ENCODE data around the gene NRXN3.

NRXN3 gene

DNA sequence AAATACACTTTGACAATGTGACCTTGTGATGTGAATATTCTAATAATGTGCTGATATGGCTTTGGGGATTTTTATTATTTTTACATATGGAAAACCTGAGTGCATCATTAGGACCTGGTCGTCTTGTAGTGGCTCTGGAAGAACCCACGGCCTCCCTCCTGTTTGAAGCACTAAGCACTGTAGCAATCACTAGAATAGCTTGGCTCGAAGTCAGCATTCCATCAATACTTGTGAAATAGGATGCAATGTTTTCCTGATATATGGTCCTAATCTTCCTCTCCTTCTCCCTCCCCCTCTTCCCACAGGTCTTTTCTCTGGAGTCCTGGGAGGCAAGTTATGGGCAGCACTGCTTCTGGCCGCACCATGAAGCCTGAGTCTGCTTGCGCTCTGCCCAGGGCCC lies 71.9 kb downstream of the NRXN3 start:
- no peak for DNase-seq (ENCODE audit: low spot score)

DNA sequence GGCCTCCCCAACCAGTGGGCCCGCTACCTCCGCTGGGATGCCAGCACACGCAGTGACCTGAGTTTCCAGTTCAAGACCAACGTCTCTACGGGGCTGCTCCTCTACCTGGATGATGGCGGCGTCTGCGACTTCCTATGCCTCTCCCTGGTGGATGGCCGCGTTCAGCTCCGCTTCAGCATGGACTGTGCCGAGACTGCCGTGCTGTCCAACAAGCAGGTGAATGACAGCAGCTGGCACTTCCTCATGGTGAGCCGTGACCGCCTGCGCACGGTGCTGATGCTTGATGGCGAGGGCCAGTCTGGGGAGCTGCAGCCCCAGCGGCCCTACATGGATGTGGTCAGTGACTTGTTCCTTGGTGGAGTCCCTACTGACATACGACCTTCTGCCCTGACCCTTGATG lies 73.0 kb downstream of the NRXN3 start:
- no peak for DNase-seq (ENCODE audit: low spot score)

DNA sequence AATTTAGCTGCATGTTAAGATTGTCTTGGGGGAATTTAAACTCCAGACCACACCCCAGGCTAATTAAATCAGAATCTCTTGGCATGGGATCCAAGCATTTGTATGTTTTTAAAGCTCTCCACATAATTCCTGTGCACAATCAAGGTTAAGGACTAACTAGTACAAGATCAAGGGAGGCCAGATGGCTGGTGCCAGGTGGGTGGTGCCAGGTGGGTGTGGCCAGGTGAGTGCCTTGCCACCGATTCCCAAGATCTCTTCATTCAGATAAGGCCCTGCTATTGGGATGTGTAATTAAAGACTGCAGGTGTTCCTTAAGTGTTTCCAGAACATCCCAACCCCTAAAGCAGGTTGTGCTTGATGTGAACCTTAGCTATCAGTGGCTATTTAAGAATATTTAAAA lies 75.1 kb downstream of the NRXN3 start:
- DNase-seq (ENCODE audit: low spot score), result no peak

DNA sequence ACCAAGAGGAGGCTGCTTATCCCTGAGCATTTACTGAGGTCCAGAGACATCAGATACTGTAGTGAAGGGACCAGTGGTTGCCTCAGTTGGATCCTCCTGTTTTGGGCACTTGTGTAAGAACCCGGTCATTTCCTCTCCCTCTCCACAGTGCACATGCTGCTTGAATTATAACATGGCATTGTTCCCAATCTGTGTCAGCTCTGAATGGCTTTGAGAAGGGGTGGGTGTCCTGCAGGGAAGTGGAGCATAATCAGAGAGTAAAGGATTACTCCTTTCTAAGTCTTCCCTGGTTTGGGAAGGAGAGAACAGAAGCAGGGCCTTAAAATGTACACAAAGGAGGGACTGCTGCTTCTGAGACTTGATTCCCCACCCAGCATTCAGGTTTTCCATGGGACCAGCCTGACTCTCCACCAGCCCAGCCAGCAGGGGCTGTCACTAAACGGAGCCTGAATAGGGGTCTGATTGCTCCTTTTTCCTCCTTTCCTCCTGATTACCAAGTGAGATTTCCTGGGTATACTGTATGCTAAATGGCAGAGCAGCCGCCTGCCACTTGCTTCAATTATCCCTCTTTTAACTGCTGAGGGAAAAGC lies 78.4 kb downstream of the NRXN3 start:
- DNase-seq (ENCODE audit: low spot score), result no peak

- no peak for DNase-seq (ENCODE audit: low spot score)
Measured at GRCh38 chr14:78251308-78251707, 81.1 kb downstream of the NRXN3 start.

DNA sequence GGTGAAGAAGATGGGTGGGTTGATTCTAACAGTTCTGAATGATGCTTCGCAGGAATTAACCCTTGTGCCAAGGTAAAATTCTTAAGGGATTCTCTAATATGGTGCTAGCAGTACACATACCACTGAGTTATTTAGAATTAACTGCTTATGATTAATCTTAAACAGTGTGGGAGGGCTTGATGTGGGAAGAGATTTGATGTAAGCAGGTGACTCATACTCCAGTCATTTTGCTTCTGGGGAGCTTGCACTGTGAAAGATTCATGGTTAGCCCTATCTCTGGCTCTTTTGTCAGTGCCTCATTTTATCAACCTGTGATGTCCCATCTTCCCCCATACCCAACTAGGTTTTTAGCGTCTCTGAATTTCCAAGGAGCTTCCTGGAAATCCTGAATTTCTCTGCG lies 83.8 kb downstream of the NRXN3 start:
- DNase-seq (ENCODE audit: low spot score), result no peak

DNA sequence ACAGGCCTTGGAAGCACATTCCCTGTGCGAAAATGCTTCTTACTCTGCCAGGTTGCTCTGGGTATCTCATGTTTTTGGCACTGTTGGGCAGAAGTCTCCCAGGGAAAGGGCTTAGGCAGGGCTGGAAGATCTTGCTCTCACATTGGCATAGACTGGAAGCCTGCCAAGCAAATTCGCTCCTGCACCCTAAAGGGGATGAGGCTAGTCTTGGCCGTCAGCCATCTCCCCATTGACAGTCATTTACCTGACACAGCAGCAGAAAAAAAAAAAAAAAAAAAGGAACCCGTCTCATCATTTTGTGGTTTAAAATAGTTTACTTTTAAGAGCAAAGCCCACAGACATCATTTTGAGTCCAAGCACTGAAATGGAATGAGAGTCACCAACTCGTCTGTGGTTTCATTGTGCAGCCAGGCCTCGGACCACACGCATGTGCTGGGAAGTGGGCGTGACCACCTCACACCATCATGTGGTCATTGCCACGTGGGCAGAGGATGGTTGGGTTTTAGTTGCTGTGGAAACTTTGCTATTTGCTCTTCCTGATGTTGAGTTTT lies 84.8 kb downstream of the NRXN3 start:
- DNase-seq (ENCODE audit: low spot score), result no peak

- DNase-seq (ENCODE audit: low spot score), result no peak
Measured at GRCh38 chr14:78259831-78260230, 89.7 kb downstream of the NRXN3 start.

- DNase-seq (ENCODE audit: low spot score), result no peak
Measured at GRCh38 chr14:78278464-78279250, 108.5 kb downstream of the NRXN3 start.

- DNase-seq (ENCODE audit: low spot score), result no peak
Measured at GRCh38 chr14:78282437-78282836, 112.3 kb downstream of the NRXN3 start.

DNA sequence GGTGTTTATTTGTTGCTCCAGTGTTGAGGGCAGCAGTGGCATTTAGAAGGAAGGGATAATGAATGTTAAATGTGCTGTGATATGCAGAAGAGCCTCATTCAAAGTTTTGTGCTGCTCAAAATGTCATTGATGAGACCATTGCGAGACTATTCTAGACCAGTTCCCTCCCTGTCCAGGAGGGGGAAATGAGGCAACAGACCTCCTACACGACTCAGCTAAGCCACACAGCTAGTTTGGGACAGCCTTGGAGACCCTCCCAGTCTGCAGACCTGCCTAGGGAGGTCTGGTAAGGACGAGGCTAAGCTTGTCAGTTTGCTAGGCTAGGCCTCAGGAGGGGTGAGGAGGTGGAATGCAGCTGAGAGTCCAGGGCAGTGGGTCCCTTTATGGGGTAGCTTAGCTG lies 116.0 kb downstream of the NRXN3 start:
- no peak for DNase-seq (ENCODE audit: low spot score)

GRCh38 chr14:78292003-78292402 lies 121.8 kb downstream of the NRXN3 start:
- no peak for DNase-seq (ENCODE audit: low spot score)

DNA sequence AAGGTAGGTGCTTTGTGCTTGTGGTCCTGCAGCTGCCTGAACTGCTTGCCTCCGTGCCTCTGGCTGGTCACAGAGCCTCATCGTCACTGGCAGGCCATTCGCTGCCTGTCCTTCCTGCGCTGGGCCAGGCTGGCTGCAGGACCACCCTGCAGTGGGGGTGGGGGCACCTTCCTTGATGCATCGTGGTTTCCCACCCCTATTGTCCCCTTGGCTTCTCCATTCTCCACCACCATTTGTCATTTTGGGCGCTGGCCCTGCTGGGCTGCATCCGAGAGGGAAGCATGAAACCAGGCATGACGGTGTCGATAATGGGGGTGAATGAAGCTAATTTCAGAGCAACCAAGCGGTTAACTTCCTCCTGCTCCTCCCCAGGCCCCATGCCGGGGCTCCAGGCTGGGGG lies 127.7 kb downstream of the NRXN3 start:
- no peak for DNase-seq (ENCODE audit: low spot score)

GRCh38 chr14:78298298-78298697 lies 128.1 kb downstream of the NRXN3 start:
- DNase-seq (ENCODE audit: low spot score), result no peak

DNA sequence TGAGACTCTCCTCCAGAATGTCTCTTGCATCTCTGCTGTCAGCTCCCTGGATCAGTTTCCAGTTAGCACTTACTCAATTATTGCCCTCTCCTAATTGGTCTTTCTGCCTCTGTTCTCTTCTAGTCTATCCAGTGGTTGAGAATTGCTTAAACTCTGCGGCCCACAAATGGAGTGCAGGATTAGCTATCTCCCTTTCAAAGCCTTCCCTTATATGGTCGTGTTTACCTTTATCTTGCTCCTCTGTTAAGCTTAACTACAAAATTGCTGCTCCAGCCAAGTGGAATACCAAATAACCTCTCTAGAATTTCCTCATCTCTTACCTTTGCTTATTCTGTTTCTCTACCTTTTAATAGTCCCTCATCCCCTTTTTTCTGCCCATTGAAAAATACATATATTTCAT lies 132.7 kb downstream of the NRXN3 start:
- no peak for DNase-seq (ENCODE audit: low spot score)

DNA sequence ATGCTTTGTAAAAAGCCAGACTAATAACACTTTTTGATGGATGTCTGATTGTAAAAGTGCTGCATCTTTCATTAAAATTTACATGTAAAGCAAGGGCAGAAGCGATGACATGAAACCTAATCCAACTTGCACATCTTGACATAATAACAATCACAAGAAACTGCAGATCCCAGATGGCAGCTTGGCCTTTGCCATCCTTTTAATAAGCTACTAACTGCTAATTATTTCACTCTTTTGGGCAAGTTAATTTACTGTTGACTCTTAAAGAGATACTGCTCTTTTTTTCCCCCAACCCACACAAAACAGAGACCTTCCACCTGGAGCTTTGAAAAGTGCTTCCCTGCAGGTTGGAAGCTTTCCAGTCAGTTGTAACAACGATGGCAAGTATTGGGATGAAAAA lies 137.5 kb downstream of the NRXN3 start:
- no peak for DNase-seq (ENCODE audit: low spot score)

- DNase-seq (ENCODE audit: low spot score), result no peak
Measured at GRCh38 chr14:78308079-78308478, 137.9 kb downstream of the NRXN3 start.

- DNase-seq (ENCODE audit: low spot score), result no peak
Measured at GRCh38 chr14:78310272-78310671, 140.1 kb downstream of the NRXN3 start.

DNA sequence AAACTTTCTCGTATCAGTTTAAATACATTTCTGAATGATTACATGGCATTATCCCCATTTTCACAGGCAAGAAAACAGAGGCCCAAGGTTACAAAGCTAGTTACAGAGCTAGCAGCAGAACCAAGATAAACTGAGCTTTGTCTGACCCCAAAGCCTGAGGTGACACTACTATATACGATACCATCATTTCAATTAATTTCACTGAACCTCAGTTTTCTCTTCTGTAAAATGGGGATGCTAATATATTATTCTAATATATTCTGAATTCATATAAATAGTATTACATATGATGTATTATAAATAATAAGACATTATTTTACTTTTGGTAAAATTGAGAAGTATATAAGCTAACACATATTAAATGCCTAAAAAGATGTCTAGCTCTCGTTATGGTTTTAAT lies 143.3 kb downstream of the NRXN3 start:
- DNase-seq (ENCODE audit: low spot score), result no peak

GRCh38 chr14:78314484-78314883 lies 144.3 kb downstream of the NRXN3 start:
- DNase-seq (ENCODE audit: low spot score), result no peak

DNA sequence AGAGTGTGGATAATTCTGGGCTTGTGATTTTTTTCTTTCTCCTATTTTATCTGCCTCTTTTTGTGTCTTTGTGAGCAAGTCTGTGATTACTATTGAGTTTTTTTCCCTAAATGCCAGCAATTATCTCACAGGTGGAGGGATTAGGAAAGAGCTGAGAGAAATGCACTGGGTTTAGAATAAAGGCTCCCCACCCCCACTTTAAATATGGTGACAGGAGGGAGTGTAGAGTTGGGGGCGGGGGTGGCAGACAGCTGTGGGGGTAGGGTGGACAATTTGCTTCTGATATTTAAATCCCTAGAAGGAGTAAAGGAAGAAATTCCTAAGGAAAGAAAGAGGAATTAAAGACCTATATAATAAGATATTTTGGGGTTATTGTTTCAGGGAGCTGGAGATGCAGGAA lies 145.9 kb downstream of the NRXN3 start:
- no peak for DNase-seq (ENCODE audit: low spot score)

DNA sequence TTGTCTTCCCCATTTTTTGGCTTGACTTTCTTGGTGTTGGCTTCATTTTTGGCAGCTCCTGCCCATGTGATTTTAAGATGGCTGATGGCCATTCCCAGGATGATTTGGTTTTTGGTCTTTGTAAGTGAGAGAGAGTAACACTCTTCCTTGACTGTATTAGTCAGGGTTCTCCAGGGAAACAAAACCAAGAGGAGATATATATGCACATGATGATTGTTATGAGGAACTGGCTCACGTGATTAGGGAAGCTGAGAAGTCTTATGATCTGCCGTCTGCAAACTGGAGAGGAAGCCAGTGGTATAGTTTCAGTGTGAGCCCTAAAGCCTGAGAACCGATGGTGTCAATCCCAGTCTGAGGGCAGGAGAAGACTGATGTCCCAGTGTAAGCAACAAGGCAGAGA lies 146.6 kb downstream of the NRXN3 start:
- no peak for DNase-seq (ENCODE audit: low spot score)

DNA sequence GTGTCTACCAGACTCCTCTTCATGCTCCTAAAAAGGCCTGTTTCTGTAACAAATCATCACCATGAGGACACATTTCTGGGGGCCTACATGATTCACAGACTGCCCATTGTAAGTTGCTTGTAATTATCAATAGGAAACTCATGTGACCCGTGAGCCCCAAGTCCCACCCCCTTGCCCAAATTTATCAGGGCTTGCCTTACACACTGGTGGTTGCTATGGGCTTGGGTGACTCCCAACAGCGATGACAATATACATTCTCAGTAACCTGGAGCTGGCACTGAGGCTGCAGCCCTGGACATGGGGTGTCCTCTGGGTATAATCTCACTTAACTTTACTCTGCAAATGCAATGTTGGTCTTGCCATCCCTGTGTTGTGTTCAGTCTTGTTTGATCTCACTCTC lies 149.2 kb downstream of the NRXN3 start:
- DNase-seq (ENCODE audit: low spot score), result no peak

Measured in HuH-7.5 (cell line).